Activated T-helper 1 cell treated with anti-CD3 and anti-CD28 coated beads, Interleukin-12 subunit alpha, Interleukin-12 subunit beta, Interleukin-2, Interleukin-4 antibody, amounts not matched to agents 30 ng/mL and 10 ng/mL and 1 ng/mL, durations not matched to agents 14 hours and 24 hours and 36 hours (primary cell): ENCODE results near the gene C2orf66. TPM values are rescaled to one million over a fixed set of nuclear protein-coding genes. Genes with fewer than 3 reads are reported as not detected.

Experiments
- DNase-seq: peaks from one replicate; pipeline ENCODE4 v3.0.0; 2021; ENCODE audit warnings: low spot score
- H3K27ac Mint-ChIP-seq: one replicate; pipeline ENCODE4 v1.8.0; 2021; ENCODE audit warnings: mild to moderate bottlenecking, mixed read lengths
- H3K27me3 Mint-ChIP-seq: one replicate; pipeline ENCODE4 v1.8.0; 2022; ENCODE audit warnings: mild to moderate bottlenecking, moderate library complexity, mixed read lengths; ENCODE audit not compliant: insufficient read depth
- H3K36me3 Mint-ChIP-seq: one replicate; pipeline ENCODE4 v1.8.0; 2021; ENCODE audit warnings: low read depth, mixed read lengths
- H3K4me1 Mint-ChIP-seq: one replicate; pipeline ENCODE4 v1.8.0; 2021; ENCODE audit warnings: low read depth, mixed read lengths
- H3K4me3 Mint-ChIP-seq: one replicate; pipeline ENCODE4 v1.8.0; 2021; ENCODE audit warnings: mild to moderate bottlenecking, moderate library complexity, mixed read lengths
- H3K9me3 Mint-ChIP-seq: one replicate; pipeline ENCODE4 v1.8.0; 2021; ENCODE audit warnings: mixed read lengths
- intact Hi-C: fragments of 100-400 bp; cut with micrococcal nuclease; formaldehyde crosslinking; loops from one replicate; pipeline ENCODE4 v1.15.1; 2024
- total RNA-seq: library from RNA; stranded (reverse); gene quantifications from 2 replicates; pipeline ENCODE4 v1.2.3, GENCODE V29; 2022

The C2orf66 gene
- total RNA-seq: 0.18 and 0.42 TPM in 2 replicates

- DNase-seq: no peak
- no peaks in the 10 kb centered on the region for H3K4me1 Mint-ChIP-seq
- peaks cover 3% of the 10 kb centered on the region for H3K36me3 Mint-ChIP-seq
- H3K4me3 Mint-ChIP-seq: no peak within 1 kb of the TSS
- H3K27ac Mint-ChIP-seq: no peak within 1 kb of the TSS
- no peaks in the 10 kb centered on the region for H3K9me3 Mint-ChIP-seq
- peaks cover 7% of the 10 kb centered on the region for H3K27me3 Mint-ChIP-seq
- intact Hi-C loops: no loop called here
Observed at GRCh38 chr2:196809260-196809659, at the start of gene C2orf66. Gene C2orf66 (minus strand): TSS chr2:196809355. CDS start chr2:196809336, 19 bp downstream.

DNA sequence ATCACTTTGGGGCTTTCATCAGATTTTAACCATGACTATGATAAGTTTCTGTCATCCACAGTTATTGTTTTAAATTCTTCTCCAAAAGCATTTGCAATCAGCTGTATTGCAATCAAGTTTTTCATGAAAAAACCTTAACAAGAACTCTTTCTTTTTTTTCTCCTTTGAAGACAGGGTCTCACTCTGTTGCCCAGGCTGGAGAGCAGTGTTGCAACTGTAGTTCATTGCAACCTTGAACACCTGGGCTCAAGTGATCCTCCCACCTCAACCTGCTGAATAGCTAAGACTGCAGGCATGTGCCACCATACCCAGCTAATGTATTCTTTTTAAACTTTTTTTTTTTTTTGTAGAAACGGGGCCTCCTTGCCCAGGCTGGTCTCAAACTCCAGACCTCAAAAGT, 45.5 kb upstream of the C2orf66 start:
- peaks cover 7% of the 10 kb centered on the region for H3K4me1 Mint-ChIP-seq

GRCh38 chr2:196853301-196854087, 44.3 kb upstream of the C2orf66 start:
- Mint-ChIP-seq H3K27ac (peak overlapping the region; percentile 55), H3K9me3 (peaks cover 3% of the 10 kb centered on the region), H3K4me1 (peaks cover 7% of the 10 kb centered on the region), H3K27me3 (no peaks in the 10 kb centered on the region), H3K36me3 (peaks cover 20% of the 10 kb centered on the region), H3K4me3 (no peak overlapping the region)
- no peak for DNase-seq
- intact Hi-C loops: loop anchor here (10.0 kb wide), 1 partner anchor 551 kb away; no protein-coding TSS in a partner anchor

More for the DNA sequence above, 45.5 kb upstream of the C2orf66 start:
- H3K27me3 Mint-ChIP-seq: no peaks in the 10 kb centered on the region
- H3K36me3 Mint-ChIP-seq: peaks cover 30% of the 10 kb centered on the region
- no peak for DNase-seq
- intact Hi-C loops: loop anchor here (10.0 kb wide), 1 partner anchor 550 kb away; no protein-coding TSS in a partner anchor
- H3K9me3 Mint-ChIP-seq: peaks cover 12% of the 10 kb centered on the region
- no peak overlapping the region for H3K27ac Mint-ChIP-seq
- no peak overlapping the region for H3K4me3 Mint-ChIP-seq

DNA sequence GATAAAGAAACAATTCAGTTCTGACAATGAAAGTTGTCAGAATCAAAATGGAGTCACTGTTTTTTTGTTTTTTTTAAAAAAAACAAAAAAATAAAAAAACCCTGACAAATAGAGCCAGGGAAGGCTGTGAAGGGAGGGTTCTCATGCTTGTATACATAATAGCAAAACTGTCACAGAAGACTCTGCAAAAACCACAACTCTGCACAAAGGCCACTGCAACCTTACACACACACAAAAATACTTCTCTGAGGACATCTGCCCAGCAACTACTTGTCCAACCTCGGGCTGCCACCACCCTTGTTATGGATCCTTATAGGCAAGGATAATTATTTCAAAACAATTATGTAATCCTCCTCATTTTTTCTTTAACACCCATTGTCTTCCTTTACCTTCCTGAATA, 41.9 kb upstream of the C2orf66 start:
- H3K27ac Mint-ChIP-seq: no peak overlapping the region
- DNase-seq: no peak
- no peaks in the 10 kb centered on the region for H3K27me3 Mint-ChIP-seq
- H3K36me3 Mint-ChIP-seq: peaks cover 19% of the 10 kb centered on the region
- H3K4me3 Mint-ChIP-seq: no peak overlapping the region
- no peaks in the 10 kb centered on the region for H3K9me3 Mint-ChIP-seq
- intact Hi-C loops: loop anchor here (10.0 kb wide), 1 partner anchor 554 kb away; no protein-coding TSS in a partner anchor
- H3K4me1 Mint-ChIP-seq: peaks cover 24% of the 10 kb centered on the region

- no peak overlapping the region for H3K4me3 Mint-ChIP-seq
- intact Hi-C loops: loop anchor here (10.0 kb wide), 1 partner anchor 555 kb away; no protein-coding TSS in a partner anchor
- peaks cover 26% of the 10 kb centered on the region for H3K36me3 Mint-ChIP-seq
- H3K27ac Mint-ChIP-seq: peak overlapping the region; percentile 6
- H3K27me3 Mint-ChIP-seq: no peaks in the 10 kb centered on the region
- H3K9me3 Mint-ChIP-seq: no peaks in the 10 kb centered on the region
- no peak for DNase-seq
- peaks cover 33% of the 10 kb centered on the region for H3K4me1 Mint-ChIP-seq
Observed at GRCh38 chr2:196849895-196850294, 40.7 kb upstream of the C2orf66 start.

DNA sequence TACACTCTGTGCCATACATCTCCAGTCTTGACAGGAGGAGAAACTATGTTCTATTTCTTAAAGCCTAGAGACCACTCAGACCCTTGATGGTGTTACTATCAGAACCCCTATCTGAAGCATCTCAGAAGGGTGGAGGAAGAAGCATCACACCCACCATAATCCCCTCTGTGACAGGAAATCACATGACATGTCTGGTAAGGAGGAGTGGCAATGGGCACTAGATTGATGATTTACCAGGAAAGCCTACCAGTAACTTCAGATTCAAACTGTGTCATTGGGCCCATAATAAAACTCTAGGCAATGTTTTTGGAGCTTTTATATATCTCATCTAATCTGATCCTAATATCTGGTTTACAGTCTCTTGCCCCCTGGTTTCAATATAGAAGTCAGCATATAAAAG, 37.1 kb upstream of the C2orf66 start:
- peaks cover 26% of the 10 kb centered on the region for H3K4me1 Mint-ChIP-seq
- H3K4me3 Mint-ChIP-seq: no peak overlapping the region
- H3K27me3 Mint-ChIP-seq: no peaks in the 10 kb centered on the region
- DNase-seq: no peak
- H3K9me3 Mint-ChIP-seq: no peaks in the 10 kb centered on the region
- no peak overlapping the region for H3K27ac Mint-ChIP-seq
- peaks cover 30% of the 10 kb centered on the region for H3K36me3 Mint-ChIP-seq
- intact Hi-C loops: no loop called here

DNA sequence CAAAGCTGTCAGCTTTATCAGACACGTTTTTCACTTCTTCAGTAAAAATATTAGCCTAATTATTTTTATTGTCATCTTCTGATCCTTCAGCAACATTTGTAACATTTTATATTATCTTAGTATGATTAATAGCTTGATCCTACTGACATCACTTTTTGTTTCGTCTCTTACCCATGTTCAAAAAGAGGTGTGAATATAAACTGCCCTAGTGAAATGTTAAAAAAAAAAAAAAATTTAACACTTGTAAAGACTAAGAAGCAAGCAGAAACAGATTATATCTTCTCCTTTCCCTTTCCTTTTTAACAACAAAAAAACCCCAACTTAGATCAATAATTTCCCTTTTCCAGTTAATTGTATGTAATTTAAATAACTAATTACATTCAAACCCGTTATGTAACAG, 36.2 kb upstream of the C2orf66 start:
- no peaks in the 10 kb centered on the region for H3K27me3 Mint-ChIP-seq
- no peak overlapping the region for H3K4me3 Mint-ChIP-seq
- no peak for DNase-seq
- peaks cover 30% of the 10 kb centered on the region for H3K36me3 Mint-ChIP-seq
- intact Hi-C loops: no loop called here
- no peak overlapping the region for H3K27ac Mint-ChIP-seq
- H3K9me3 Mint-ChIP-seq: no peaks in the 10 kb centered on the region
- H3K4me1 Mint-ChIP-seq: peaks cover 26% of the 10 kb centered on the region

DNA sequence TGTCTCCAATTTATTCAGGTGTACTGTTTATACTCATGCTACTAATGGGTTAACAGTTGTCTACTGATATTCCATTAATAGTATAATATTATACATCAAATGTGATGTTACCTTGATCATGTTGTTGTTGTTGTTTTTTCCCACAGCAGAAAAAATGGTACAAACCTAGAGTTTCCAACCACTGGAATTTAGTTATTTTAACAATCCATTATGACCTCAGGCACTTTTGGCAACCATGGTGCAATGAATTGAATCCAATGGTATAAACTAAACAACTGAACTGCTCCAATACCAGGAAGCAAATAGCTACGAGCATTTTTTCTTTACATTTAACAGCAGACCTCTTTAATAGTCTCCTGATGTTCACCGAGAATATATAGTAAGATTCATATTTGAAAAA, 31.0 kb upstream of the C2orf66 start:
- no peak for DNase-seq
- H3K4me1 Mint-ChIP-seq: no peaks in the 10 kb centered on the region
- H3K9me3 Mint-ChIP-seq: no peaks in the 10 kb centered on the region
- H3K27me3 Mint-ChIP-seq: no peaks in the 10 kb centered on the region
- H3K27ac Mint-ChIP-seq: no peak overlapping the region
- intact Hi-C loops: no loop called here
- peaks cover 23% of the 10 kb centered on the region for H3K36me3 Mint-ChIP-seq
- H3K4me3 Mint-ChIP-seq: no peak overlapping the region

DNA sequence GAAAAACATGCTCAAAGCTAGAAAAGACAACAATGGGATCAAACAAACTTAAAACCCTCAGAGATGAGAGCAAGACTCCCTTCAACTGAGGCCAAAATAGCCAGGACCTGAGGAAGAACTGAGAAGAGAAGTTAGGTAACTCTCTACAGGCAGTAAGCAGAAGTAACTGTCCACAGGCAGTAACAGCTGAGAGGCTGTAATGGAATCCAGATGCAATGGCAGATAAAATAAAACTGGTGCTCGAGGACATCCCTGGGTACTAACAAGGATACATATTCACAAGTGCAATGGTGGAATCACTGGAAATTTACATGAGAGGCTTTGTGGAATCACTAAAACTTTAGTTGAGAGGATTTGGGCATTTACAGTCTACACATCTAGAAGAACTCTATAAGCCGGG, 30.4 kb upstream of the C2orf66 start:
- Mint-ChIP-seq H3K4me1 (no peaks in the 10 kb centered on the region), H3K4me3 (no peak overlapping the region), H3K27me3 (no peaks in the 10 kb centered on the region), H3K27ac (no peak overlapping the region), H3K9me3 (no peaks in the 10 kb centered on the region), H3K36me3 (peaks cover 25% of the 10 kb centered on the region)
- intact Hi-C loops: no loop called here
- DNase-seq: no peak

DNA sequence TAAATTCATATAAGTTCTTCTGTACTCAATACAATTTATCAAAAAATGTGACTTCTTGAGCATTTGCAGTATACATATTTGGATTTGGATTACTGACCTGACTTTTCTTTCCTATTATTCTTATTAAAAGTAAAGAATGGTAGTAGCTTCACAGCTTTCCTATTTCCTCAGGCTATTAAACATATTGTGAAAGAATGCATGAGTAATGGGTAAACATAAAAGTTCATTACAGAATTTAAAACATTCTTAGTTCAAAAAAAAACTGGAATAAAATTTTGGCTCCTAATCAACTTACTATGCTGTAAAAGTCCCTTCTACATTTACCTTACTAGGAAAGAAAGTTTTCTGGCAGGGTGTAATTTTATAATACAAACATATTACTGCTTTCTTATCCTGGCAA, 27.3 kb upstream of the C2orf66 start:
- H3K27me3 Mint-ChIP-seq: no peaks in the 10 kb centered on the region
- DNase-seq: no peak
- intact Hi-C loops: no loop called here
- H3K36me3 Mint-ChIP-seq: peaks cover 26% of the 10 kb centered on the region
- no peaks in the 10 kb centered on the region for H3K4me1 Mint-ChIP-seq
- H3K27ac Mint-ChIP-seq: no peak overlapping the region
- no peak overlapping the region for H3K4me3 Mint-ChIP-seq
- H3K9me3 Mint-ChIP-seq: no peaks in the 10 kb centered on the region

DNA sequence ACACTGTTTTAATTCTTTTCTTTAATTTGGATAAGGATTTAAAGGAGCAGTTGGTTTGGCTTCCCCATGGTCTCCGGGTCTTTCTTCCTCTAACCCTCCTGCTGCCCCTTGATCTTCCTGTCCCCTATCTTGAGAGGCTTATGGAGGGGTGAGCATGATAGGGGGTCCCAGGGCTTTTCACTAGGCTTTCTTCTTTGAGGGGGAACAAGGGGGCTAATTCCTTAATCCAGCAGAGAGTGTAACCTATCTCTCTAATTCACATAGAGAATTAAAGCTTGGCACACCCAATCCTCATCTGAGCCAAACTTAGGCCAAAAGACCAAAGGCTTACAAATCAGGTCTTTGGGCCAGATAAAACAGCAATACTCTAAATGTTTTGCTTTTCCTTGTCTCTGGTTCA, 21.5 kb upstream of the C2orf66 start:
- H3K9me3 Mint-ChIP-seq: no peaks in the 10 kb centered on the region
- peaks cover 20% of the 10 kb centered on the region for H3K36me3 Mint-ChIP-seq
- DNase-seq: no peak
- H3K4me1 Mint-ChIP-seq: peaks cover 18% of the 10 kb centered on the region
- intact Hi-C loops: no loop called here
- no peaks in the 10 kb centered on the region for H3K27me3 Mint-ChIP-seq
- no peak overlapping the region for H3K4me3 Mint-ChIP-seq
- H3K27ac Mint-ChIP-seq: no peak overlapping the region

GRCh38 chr2:196827356-196827755, 18.2 kb upstream of the C2orf66 start:
- intact Hi-C loops: no loop called here
- H3K4me3 Mint-ChIP-seq: no peak overlapping the region
- H3K4me1 Mint-ChIP-seq: peaks cover 18% of the 10 kb centered on the region
- H3K27ac Mint-ChIP-seq: peak overlapping the region; percentile 31
- H3K9me3 Mint-ChIP-seq: no peaks in the 10 kb centered on the region
- no peaks in the 10 kb centered on the region for H3K27me3 Mint-ChIP-seq
- H3K36me3 Mint-ChIP-seq: peaks cover 23% of the 10 kb centered on the region
- DNase-seq: no peak

- peaks cover 22% of the 10 kb centered on the region for H3K36me3 Mint-ChIP-seq
- no peak for DNase-seq
- no peak overlapping the region for H3K4me3 Mint-ChIP-seq
- no peak overlapping the region for H3K27ac Mint-ChIP-seq
- H3K4me1 Mint-ChIP-seq: peaks cover 18% of the 10 kb centered on the region
- intact Hi-C loops: no loop called here
- H3K27me3 Mint-ChIP-seq: no peaks in the 10 kb centered on the region
- H3K9me3 Mint-ChIP-seq: peaks cover 4% of the 10 kb centered on the region
Observed at GRCh38 chr2:196823750-196824522, 14.8 kb upstream of the C2orf66 start.
